HepG2 (cell line): Measurements from ENCODE around the gene H3-3A. TPM values are rescaled to one million over a fixed set of nuclear protein-coding genes. Genes with fewer than 3 reads are reported as not detected.

ENCODE experiments used
- E2F1 ChIP-seq: sonication (generic); formaldehyde crosslinking; IDR thresholded peaks from 2 replicates; pipeline ENCODE4 v1.5.0; 2020; ENCODE audit warnings: missing genetic modification reagents
- ETV6 ChIP-seq: sonication (generic); formaldehyde crosslinking; conservative IDR thresholded peaks from 2 replicates; pipeline ENCODE4 v1.4.0; 2020; ENCODE audit warnings: missing genetic modification reagents
- FOXA3 ChIP-seq: IDR thresholded peaks from 2 replicates; pipeline ENCODE4 v1.6.1; 2016; ENCODE audit warnings: missing genetic modification reagents, missing compliant biosample characterization
- IKZF5 ChIP-seq: IDR thresholded peaks from 2 replicates; pipeline ENCODE4 v1.6.1; 2018; ENCODE audit warnings: missing genetic modification reagents, mild to moderate bottlenecking, missing compliant biosample characterization
- KLF6 ChIP-seq: IDR thresholded peaks from 2 replicates; pipeline ENCODE4 v1.8.0; 2016; ENCODE audit warnings: missing biosample characterization, missing genetic modification reagents
- RELA ChIP-seq: sonication (generic); formaldehyde crosslinking; IDR thresholded peaks from 2 replicates; pipeline ENCODE4 v1.4.0; 2020; ENCODE audit warnings: missing genetic modification reagents
- TFAP4 ChIP-seq: sonication (generic); IDR thresholded peaks from 2 replicates; pipeline ENCODE4 v1.6.1; 2016; ENCODE audit warnings: low read depth, borderline replicate concordance
- TIGD3 ChIP-seq: sonication (generic); formaldehyde crosslinking; IDR thresholded peaks from 2 replicates; pipeline ENCODE4 v1.5.1; 2020; ENCODE audit warnings: mild to moderate bottlenecking, missing genetic modification reagents, borderline replicate concordance
- ZMAT5 ChIP-seq: sonication (generic); formaldehyde crosslinking; IDR thresholded peaks from 2 replicates; pipeline ENCODE4 v1.5.0; 2020; ENCODE audit warnings: mild to moderate bottlenecking, low read depth, missing genetic modification reagents, borderline replicate concordance
- ZNF407 ChIP-seq: sonication (generic); formaldehyde crosslinking; IDR thresholded peaks from one replicate; pipeline ENCODE4 v1.5.1; 2020; ENCODE audit warnings: mild to moderate bottlenecking, missing genetic modification reagents; ENCODE audit errors: not compliant biosample characterization
- ZNF414 ChIP-seq: sonication (generic); formaldehyde crosslinking; IDR thresholded peaks from 2 replicates; pipeline ENCODE4 v1.5.0; 2020; ENCODE audit warnings: missing genetic modification reagents
- ZNF569 ChIP-seq: sonication (generic); formaldehyde crosslinking; IDR thresholded peaks from 2 replicates; pipeline ENCODE4 v1.5.0; 2020; ENCODE audit warnings: mild to moderate bottlenecking, missing genetic modification reagents, moderate library complexity, borderline replicate concordance
- ZNF768 ChIP-seq: sonication (generic); formaldehyde crosslinking; IDR thresholded peaks from 2 replicates; pipeline ENCODE4 v1.4.0; 2020; ENCODE audit warnings: missing genetic modification reagents
- polyA plus RNA-seq, 8 experiments: library from polyadenylated mRNA; depleted of rRNA in 3 of 8; stranded (reverse) in 7 of 8; unstranded in 1 of 8; fragments of >200 nt; fragmentation: Illumina TruSeq in 4 of 8; extraction: Trizol in 4 of 8; gene quantifications; 2 replicates each; pipeline versions ENCODE4 v1.2.1 to v1.2.3, GENCODE V29; 2011 to 2016; ENCODE audit warnings: low read depth in 4 of 8, missing spikeins in 1 of 8, mixed read lengths in 1 of 8; ENCODE audit not compliant: insufficient read depth in 1 of 8
- total RNA-seq, 5 experiments: library from RNA; depleted of rRNA; stranded (reverse); fragments of >200 nt; fragmentation: Illumina TruSeq; extraction: Trizol; gene quantifications; 2 replicates each; pipeline ENCODE4 v1.2.3, GENCODE V29; 2016; ENCODE audit warnings: low read depth in 1 of 5

The H3-3A gene
- total and polyA plus RNA-seq, 2 of the 13 experiments (the other 11 are each of a cell fraction or from before 2014, with no cell fraction given) = 221 to 320 TPM

- TF ChIP-seq ZNF407 = peak; percentile 62
- no peak for TF ChIP-seq TIGD3
- no peak; the same call in 1 of the 2 replicates for TF ChIP-seq E2F1 (CRISPR knock-in tag)
- TF ChIP-seq ZMAT5 (CRISPR knock-in tag) = no peak
- TF ChIP-seq ZNF414 (CRISPR knock-in tag) = peak; percentile 68; the same call in 1 of the 2 replicates
- 0 out of 2 replicates have a peak, but pooled peaks have one; percentile 47 for TF ChIP-seq KLF6 (CRISPR knock-in tag)
- TF ChIP-seq FOXA3 = peak; percentile 38; the same call in 1 of the 2 replicates
- no peak for TF ChIP-seq ZNF569 (CRISPR knock-in tag)
- no peak for TF ChIP-seq TFAP4
- TF ChIP-seq RELA = no peak
- peak; percentile 47; the same call in 1 of the 2 replicates for TF ChIP-seq ETV6
- TF ChIP-seq IKZF5 (CRISPR knock-in tag) = no peak
- TF ChIP-seq ZNF768 (CRISPR knock-in tag) = peak; percentile 57; the same call in 1 of the 2 replicates
These were observed 21.0 kb downstream of the H3-3A start (continued) for GRCh38 chr1:226083302-226084101.
